Endothelial cell of umbilical vein (primary cell): ENCODE data around the gene GPR180. TPM values are rescaled to one million over a fixed set of nuclear protein-coding genes. Genes with fewer than 3 reads are reported as not detected.
A peak's percentile ranks its signal among the peaks of the same experiment; 100 is the strongest.

Source experiments
- BruUV-seq: library from RNA; stranded (reverse); fragments of 400-500 nt; replicated peaks from 2 replicates; lab custom pipeline; 2021; lab: Mats Ljungman, UMichigan
- CTCF ChIA-PET: fragments of 300-600, 350-600 bp; sonication (Branson Sonifier 250); formaldehyde crosslinking; loops from one replicate; lab custom pipeline; 2021; ENCODE audit warnings: antibody characterized with exemption, inconsistent platforms; lab: Charles Lee
- POLR2A ChIA-PET: fragments of 300-600, 350-600 bp; sonication (Branson Sonifier 250); formaldehyde crosslinking; loops from one replicate; lab custom pipeline; 2021; ENCODE audit warnings: antibody characterized with exemption, inconsistent platforms; lab: Charles Lee
- DNase-seq: peaks from one replicate; pipeline ENCODE4 v3.0.0-alpha.2; 2011; ENCODE audit warnings: low read depth, low spot score
- FAIRE-seq: peaks from 2 replicates; lab custom pipeline; 2011; peaks lifted over from hg19 to GRCh38; lab: Jason Lieb, UNC
- H2AFZ ChIP-seq: 2 replicates; pipeline ENCODE4 v1.6.0; 2012; ENCODE audit warnings: low read depth, low read length, control low read depth, inconsistent platforms
- H3K27ac ChIP-seq: 2 replicates; pipeline ENCODE4 v1.5.1; 2011; ENCODE audit warnings: low read depth, mild to moderate bottlenecking, control low read depth, low read length, moderate library complexity; ENCODE audit not compliant: insufficient read depth
- H3K27me3 ChIP-seq, 2 experiments: 2 replicates each; pipeline versions ENCODE4 v1.6.0 to v1.6.1; 2011; ENCODE audit warnings: low read length in 2 of 2, mixed read lengths in 1 of 2; ENCODE audit not compliant: control insufficient read depth in 2 of 2, insufficient read depth in 2 of 2
- H3K36me3 ChIP-seq, 2 experiments: 2 replicates in 1 of 2; 3 replicates in 1 of 2; pipeline ENCODE4 v1.5.1; 2011; ENCODE audit warnings: low read length in 2 of 2, mild to moderate bottlenecking in 1 of 2, moderate library complexity in 1 of 2; ENCODE audit not compliant: control insufficient read depth in 2 of 2, insufficient read depth in 2 of 2; ENCODE audit errors: extremely low read depth in 1 of 2
- H3K4me1 ChIP-seq: 3 replicates; pipeline ENCODE4 v1.5.1; 2011; ENCODE audit warnings: mild to moderate bottlenecking, low read length; ENCODE audit not compliant: control insufficient read depth, insufficient read depth; ENCODE audit errors: extremely low read depth
- H3K4me2 ChIP-seq: 2 replicates; pipeline ENCODE4 v1.6.1; 2011; ENCODE audit warnings: low read length, control low read depth, mixed read lengths; ENCODE audit not compliant: insufficient read depth
- H3K4me3 ChIP-seq, 3 experiments: fragments of 200-600 bp in 1 of 3; sonication (generic), shearing (Covaris generic) in 1 of 3; replicated peaks in 1 of 3; 2 replicates each; pipeline ENCODE4 v1.5.1; 2011 to 2016; ENCODE audit warnings: control low read depth in 3 of 3, low read length in 3 of 3, mild to moderate bottlenecking in 2 of 3, inconsistent platforms in 1 of 3, low read depth in 1 of 3, moderate library complexity in 1 of 3; ENCODE audit not compliant: insufficient read depth in 1 of 3
- H3K79me2 ChIP-seq: 2 replicates; pipeline ENCODE4 v1.6.0; 2012; ENCODE audit warnings: low read length, inconsistent platforms; ENCODE audit not compliant: control insufficient read depth, insufficient read depth
- H3K9ac ChIP-seq: replicated peaks from 2 replicates; pipeline ENCODE3; 2011; ENCODE audit warnings: low read length, control low read depth; ENCODE audit not compliant: insufficient read depth; ENCODE audit errors: extremely low read depth
- H3K9me1 ChIP-seq: replicated peaks from 3 replicates; pipeline ENCODE4 v1.6.0; 2011; ENCODE audit warnings: mild to moderate bottlenecking, low read length; ENCODE audit not compliant: control insufficient read depth, insufficient read depth; ENCODE audit errors: extremely low read depth
- H3K9me3 ChIP-seq: replicated peaks from 2 replicates; pipeline ENCODE4 v1.5.1; 2012; ENCODE audit warnings: low read length, inconsistent platforms; ENCODE audit not compliant: control insufficient read depth, insufficient read depth
- H4K20me1 ChIP-seq: replicated peaks from 2 replicates; pipeline ENCODE3; 2011; ENCODE audit warnings: mild to moderate bottlenecking, low read length; ENCODE audit not compliant: control insufficient read depth, insufficient read depth; ENCODE audit errors: extremely low read depth
- EZH2 ChIP-seq: IDR thresholded peaks from 2 replicates; pipeline ENCODE4 v1.6.1; 2012; ENCODE audit warnings: borderline replicate concordance, low read depth, mild to moderate bottlenecking, moderate library complexity, low read length, inconsistent platforms; ENCODE audit not compliant: severe bottlenecking
- FOS ChIP-seq: IDR thresholded peaks from 2 replicates; pipeline ENCODE4 v1.6.1; 2011; ENCODE audit warnings: mild to moderate bottlenecking, low read length, moderate library complexity, borderline replicate concordance; ENCODE audit not compliant: insufficient read depth
- GATA2 ChIP-seq: IDR thresholded peaks from 2 replicates; pipeline ENCODE4 v1.7.0; 2011; ENCODE audit warnings: low read depth, mild to moderate bottlenecking, moderate library complexity, mixed read lengths, low read length; ENCODE audit not compliant: insufficient read length, insufficient read depth
- JUN ChIP-seq: IDR thresholded peaks from 2 replicates; pipeline ENCODE4 v1.6.1; 2011; ENCODE audit warnings: borderline replicate concordance, low read depth; ENCODE audit not compliant: insufficient read length, insufficient read depth
- POLR2AphosphoS5 ChIP-seq: IDR thresholded peaks from 2 replicates; pipeline ENCODE4 v1.6.1; 2012; ENCODE audit warnings: low read depth, mild to moderate bottlenecking, control low read depth, low read length, moderate library complexity; ENCODE audit not compliant: insufficient read depth
- dilution Hi-C: fragments of 300-500 bp; cut with MboI; formaldehyde crosslinking; loops from one replicate; pipeline ENCODE4 v1.15.0; 2019; ENCODE audit warnings: low sequenced_read_pairs; ENCODE audit not compliant: extremely low pct_ligation_motif_present
- intact Hi-C: fragments of 100-400 bp; cut with micrococcal nuclease; formaldehyde crosslinking; loops from one replicate; pipeline ENCODE4 v1.10.0; 2022
- polyA plus RNA-seq, 4 experiments: library from polyadenylated mRNA; depleted of rRNA in 3 of 4; stranded (reverse) in 3 of 4; unstranded in 1 of 4; fragments of >200 nt; gene quantifications; 2 replicates each; pipeline versions ENCODE4 v1.2.1 to v1.2.3, GENCODE V29; 2011 to 2012; ENCODE audit warnings: missing spikeins in 1 of 4
- total RNA-seq: library from RNA; stranded (reverse); gene quantifications from 2 replicates; pipeline ENCODE4 v1.2.3, GENCODE V29; 2021
- TF ChIP-seq, protein P1 (sequence below), 2 donors: IDR thresholded peaks; 1 replicate in 1 of 2; 2 replicates in 1 of 2; pipeline ENCODE4 v1.5.1; 2011; ENCODE audit warnings: low read length in 2 of 2, mild to moderate bottlenecking in 2 of 2, moderate library complexity in 2 of 2, control low read depth in 1 of 2, inconsistent platforms in 1 of 2, low read depth in 1 of 2; ENCODE audit not compliant: insufficient read depth in 1 of 2; ENCODE audit errors: extremely low read depth in 1 of 2

The GPR180 gene
- total and polyA plus RNA-seq, 2 donors (not counting 3 experiments of a cell fraction or from before 2014, with no cell fraction given) = 3.1 to 8.3 TPM

DNA sequence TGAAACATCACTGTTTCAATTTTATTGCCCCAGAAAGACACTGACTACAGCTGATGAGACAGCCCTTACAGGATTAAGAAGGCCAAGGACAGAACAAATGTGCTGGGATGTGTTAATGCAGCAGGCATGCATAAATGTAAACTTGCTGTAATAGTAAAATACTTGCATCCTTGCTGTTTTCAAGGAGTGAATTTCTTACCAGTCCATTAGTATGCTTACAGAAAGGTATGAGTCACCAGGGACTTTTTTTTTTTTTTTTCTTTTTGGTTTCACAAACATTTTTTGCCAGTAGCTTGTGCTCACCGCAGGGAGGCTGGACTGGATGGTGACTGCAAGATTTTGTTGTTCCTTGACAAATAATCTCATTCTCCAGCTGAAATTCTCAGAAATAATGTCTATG, 55.1 kb downstream of the GPR180 start:
- H3K27me3 ChIP-seq = no peaks in the 10 kb centered on the region
- H3K9me3 ChIP-seq = no peaks in the 10 kb centered on the region
- no peak overlapping the region for H3K4me2 ChIP-seq
- H2AFZ ChIP-seq = no peak overlapping the region
- intact Hi-C loops (no loop called here), dilution Hi-C loops (no loop called here)
- no peaks in the 10 kb centered on the region for H3K36me3 ChIP-seq
- no TSS peak for BruUV-seq
- POLR2A ChIA-PET = no interaction called here
- no peak overlapping the region for H3K4me3 ChIP-seq
- H3K27ac ChIP-seq = no peak overlapping the region
- peak; percentile 51 for TF ChIP-seq JUN
- TF ChIP-seq POLR2AphosphoS5 = no peak
- peak; percentile 81 for TF ChIP-seq FOS
- peaks cover 25% of the 10 kb centered on the region for H3K4me1 ChIP-seq
- no peaks in the 10 kb centered on the region for H3K9me1 ChIP-seq
- no peak overlapping the region for H3K9ac ChIP-seq
- no peaks in the 10 kb centered on the region for H4K20me1 ChIP-seq
- no peaks in the 10 kb centered on the region for H3K79me2 ChIP-seq
- DNase-seq (peak; percentile 33), FAIRE-seq (no peak)
- CTCF ChIA-PET = interaction anchor here (0.6 to 1.3 kb wide), 7 partner anchors 9 to 500 kb away, joined by 3 read pairs; no protein-coding TSS in a partner anchor

DNA sequence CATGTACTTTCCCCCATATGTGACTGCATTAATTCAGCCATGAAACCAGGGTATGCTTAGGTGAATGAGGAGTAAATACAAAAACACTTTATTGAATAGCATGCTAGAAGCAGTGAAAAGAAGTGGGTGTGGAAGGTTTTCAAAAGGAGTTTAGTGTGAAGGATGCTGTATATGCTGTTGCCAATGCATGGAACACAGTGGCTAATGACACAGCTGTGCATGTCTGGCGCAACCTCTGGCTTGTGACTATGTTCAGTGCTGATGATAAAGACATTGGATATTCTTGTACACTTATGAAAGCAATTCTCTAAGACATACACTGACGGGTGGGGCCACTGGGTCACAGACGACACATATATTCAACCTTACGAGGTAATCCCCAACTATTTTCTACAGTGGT, 55.5 kb downstream of the GPR180 start:
- dilution Hi-C loops = no loop called here
- intact Hi-C loops = no loop called here
- no peak overlapping the region for H3K27ac ChIP-seq
- no peak overlapping the region for H3K4me3 ChIP-seq
- no peak overlapping the region for H2AFZ ChIP-seq
- H3K27me3 ChIP-seq = no peaks in the 10 kb centered on the region
- DNase-seq (no peak), FAIRE-seq (no peak)
- POLR2A ChIA-PET = no interaction called here
- BruUV-seq = no TSS peak
- H3K36me3 ChIP-seq = no peaks in the 10 kb centered on the region
- no peaks in the 10 kb centered on the region for H3K9me1 ChIP-seq
- H3K4me2 ChIP-seq = no peak overlapping the region
- no peaks in the 10 kb centered on the region for H4K20me1 ChIP-seq
- no peaks in the 10 kb centered on the region for H3K79me2 ChIP-seq
- TF ChIP-seq EZH2 (no peak), JUN (no peak), FOS (no peak), GATA2 (no peak), POLR2AphosphoS5 (no peak)
- TF ChIP-seq, protein P1, sequence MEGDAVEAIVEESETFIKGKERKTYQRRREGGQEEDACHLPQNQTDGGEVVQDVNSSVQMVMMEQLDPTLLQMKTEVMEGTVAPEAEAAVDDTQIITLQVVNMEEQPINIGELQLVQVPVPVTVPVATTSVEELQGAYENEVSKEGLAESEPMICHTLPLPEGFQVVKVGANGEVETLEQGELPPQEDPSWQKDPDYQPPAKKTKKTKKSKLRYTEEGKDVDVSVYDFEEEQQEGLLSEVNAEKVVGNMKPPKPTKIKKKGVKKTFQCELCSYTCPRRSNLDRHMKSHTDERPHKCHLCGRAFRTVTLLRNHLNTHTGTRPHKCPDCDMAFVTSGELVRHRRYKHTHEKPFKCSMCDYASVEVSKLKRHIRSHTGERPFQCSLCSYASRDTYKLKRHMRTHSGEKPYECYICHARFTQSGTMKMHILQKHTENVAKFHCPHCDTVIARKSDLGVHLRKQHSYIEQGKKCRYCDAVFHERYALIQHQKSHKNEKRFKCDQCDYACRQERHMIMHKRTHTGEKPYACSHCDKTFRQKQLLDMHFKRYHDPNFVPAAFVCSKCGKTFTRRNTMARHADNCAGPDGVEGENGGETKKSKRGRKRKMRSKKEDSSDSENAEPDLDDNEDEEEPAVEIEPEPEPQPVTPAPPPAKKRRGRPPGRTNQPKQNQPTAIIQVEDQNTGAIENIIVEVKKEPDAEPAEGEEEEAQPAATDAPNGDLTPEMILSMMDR (IDR thresholded peaks at IDR 0.05; ENCODE audit: extremely low read depth in 1 of 2, insufficient read depth in 1 of 2, low read depth in 1 of 2, low read length in 2 of 2) = no peak
- H3K9me3 ChIP-seq = no peaks in the 10 kb centered on the region
- CTCF ChIA-PET = interaction anchor here (0.6 to 1.3 kb wide), 7 partner anchors 8 to 500 kb away, joined by 3 read pairs; no protein-coding TSS in a partner anchor
- peaks cover 25% of the 10 kb centered on the region for H3K4me1 ChIP-seq
- no peak overlapping the region for H3K9ac ChIP-seq
